DND-41 (cell line): Measurements from ENCODE around the gene CLEC2D.

Experiments used
- EZH2 ChIP-seq: IDR thresholded peaks from 3 replicates; pipeline ENCODE4 v1.6.1; 2012; ENCODE audit warnings: borderline replicate concordance, low read depth, mild to moderate bottlenecking, moderate library complexity, low read length, inconsistent platforms; ENCODE audit not compliant: severe bottlenecking
- TF ChIP-seq, protein P1 (sequence below): IDR thresholded peaks from 2 replicates; pipeline ENCODE4 v1.5.1; 2012; ENCODE audit warnings: borderline replicate concordance, low read length, moderate library complexity, mild to moderate bottlenecking; ENCODE audit not compliant: poor library complexity, severe bottlenecking; ENCODE audit errors: extremely low read depth

DNA sequence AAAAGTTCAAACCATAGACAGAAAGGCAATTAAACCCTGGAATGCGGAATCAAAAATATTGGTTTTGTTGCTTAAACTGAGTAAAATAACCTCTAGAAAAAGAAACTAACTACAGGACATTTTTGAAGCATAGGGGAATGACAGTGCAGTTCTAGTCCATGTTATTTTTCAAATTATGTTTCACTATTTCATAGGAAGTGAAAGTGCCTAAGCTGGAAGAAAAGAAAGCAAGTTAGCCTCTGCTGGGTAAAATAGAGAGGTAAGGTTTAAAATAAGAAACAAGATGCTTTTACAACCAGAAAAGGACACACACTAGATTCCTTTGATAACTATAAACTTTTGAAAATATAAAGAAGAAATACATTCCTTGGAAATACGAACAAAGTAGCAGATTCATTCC is 62.3 kb downstream of the CLEC2D start:
- TF ChIP-seq, protein P1, sequence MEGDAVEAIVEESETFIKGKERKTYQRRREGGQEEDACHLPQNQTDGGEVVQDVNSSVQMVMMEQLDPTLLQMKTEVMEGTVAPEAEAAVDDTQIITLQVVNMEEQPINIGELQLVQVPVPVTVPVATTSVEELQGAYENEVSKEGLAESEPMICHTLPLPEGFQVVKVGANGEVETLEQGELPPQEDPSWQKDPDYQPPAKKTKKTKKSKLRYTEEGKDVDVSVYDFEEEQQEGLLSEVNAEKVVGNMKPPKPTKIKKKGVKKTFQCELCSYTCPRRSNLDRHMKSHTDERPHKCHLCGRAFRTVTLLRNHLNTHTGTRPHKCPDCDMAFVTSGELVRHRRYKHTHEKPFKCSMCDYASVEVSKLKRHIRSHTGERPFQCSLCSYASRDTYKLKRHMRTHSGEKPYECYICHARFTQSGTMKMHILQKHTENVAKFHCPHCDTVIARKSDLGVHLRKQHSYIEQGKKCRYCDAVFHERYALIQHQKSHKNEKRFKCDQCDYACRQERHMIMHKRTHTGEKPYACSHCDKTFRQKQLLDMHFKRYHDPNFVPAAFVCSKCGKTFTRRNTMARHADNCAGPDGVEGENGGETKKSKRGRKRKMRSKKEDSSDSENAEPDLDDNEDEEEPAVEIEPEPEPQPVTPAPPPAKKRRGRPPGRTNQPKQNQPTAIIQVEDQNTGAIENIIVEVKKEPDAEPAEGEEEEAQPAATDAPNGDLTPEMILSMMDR: no peak
- no peak for TF ChIP-seq EZH2
